ENCODE results near the gene ZNF33A. TPM values are rescaled to one million over a fixed set of nuclear protein-coding genes. Genes with fewer than 3 reads are reported as not detected.

Gene ZNF33A
- total and polyA plus RNA-seq, 11 donors: 8.9 to 29.7 (median 18.3) TPM

GRCh38 chr10:38043516-38043915, 33.0 kb downstream of the ZNF33A start:
- H3K27me3 ChIP-seq: no peaks in the 10 kb centered on the region
- H3K36me3 ChIP-seq: peaks cover 0 to 45% (median 22%) of the 10 kb centered on the region in 9 donors
- DNase-seq: no peak
- TF ChIP-seq CTCF (IDR thresholded peaks at IDR 0.05): no peak
- TF ChIP-seq POLR2A (IDR thresholded peaks at IDR 0.05): no peak
- no peak overlapping the region for H3K4me3 ChIP-seq
- peaks cover 0 to 4% (median 0%) of the 10 kb centered on the region in 12 donors for H3K4me1 ChIP-seq
- 90 to 99% (median 94%) methylated on average over 2 of the region's 2 CpGs for WGBS, 4 donors
- no peaks in the 10 kb centered on the region for H3K9me3 ChIP-seq
- intact Hi-C loops (cut with DNase I): no loop called here
- ATAC-seq: no peak
- no peak overlapping the region for H3K27ac ChIP-seq

- Histone ChIP-seq H3K36me3 (peaks cover 0 to 45% (median 22%) of the 10 kb centered on the region in 9 donors), H3K4me3 (no peak overlapping the region), H3K27me3 (no peaks in the 10 kb centered on the region), H3K27ac (no peak overlapping the region), H3K4me1 (no peaks in the 10 kb centered on the region), H3K9me3 (no peaks in the 10 kb centered on the region)
- DNase-seq (no peak), ATAC-seq (no peak)
- intact Hi-C loops (cut with DNase I): no loop called here
- no peak for TF ChIP-seq POLR2A (IDR thresholded peaks at IDR 0.05)
- no peak for TF ChIP-seq CTCF (IDR thresholded peaks at IDR 0.05)
- WGBS, 4 donors: 48 to 67% (median 64%) methylated on average over 2 of the region's 2 CpGs
Observed at GRCh38 chr10:38045129-38045528, 34.7 kb downstream of the ZNF33A start.

- no peak for TF ChIP-seq POLR2A (IDR thresholded peaks at IDR 0.05)
- no peak for TF ChIP-seq CTCF (IDR thresholded peaks at IDR 0.05)
- WGBS, 4 donors: 84 to 96% (median 90%) methylated on average over 1 of the region's 1 CpG
- H3K4me1 ChIP-seq: no peaks in the 10 kb centered on the region
- no peaks in the 10 kb centered on the region for H3K27me3 ChIP-seq
- H3K4me3 ChIP-seq: no peak overlapping the region
- no peak for ATAC-seq
- peaks cover 0 to 13% (median 0%) of the 10 kb centered on the region in 12 donors for H3K9me3 ChIP-seq
- DNase-seq: no peak
- H3K36me3 ChIP-seq: peaks cover 0 to 39% (median 13%) of the 10 kb centered on the region in 9 donors
- intact Hi-C loops (cut with DNase I): no loop called here
- H3K27ac ChIP-seq: no peak overlapping the region
Observed at GRCh38 chr10:38047666-38048065, 37.2 kb downstream of the ZNF33A start.

GRCh38 chr10:38050212-38050611, 39.7 kb downstream of the ZNF33A start:
- Histone ChIP-seq H3K36me3 (peaks cover 1 to 43% (median 15%) of the 10 kb centered on the region in 9 donors), H3K9me3 (peaks cover 0 to 38% (median 13%) of the 10 kb centered on the region in 12 donors), H3K27me3 (no peaks in the 10 kb centered on the region), H3K4me1 (no peaks in the 10 kb centered on the region), H3K4me3 (no peak overlapping the region), H3K27ac (no peak overlapping the region)
- TF ChIP-seq CTCF (IDR thresholded peaks at IDR 0.05) (no peak), POLR2A (IDR thresholded peaks at IDR 0.05) (no peak)
- 85 to 100% (median 98%) methylated on average over 1 of the region's 1 CpG for WGBS, 4 donors
- DNase-seq (no peak), ATAC-seq (peak in 2 of 4 donors; percentile 47 to 53)
- intact Hi-C loops (cut with DNase I): no loop called here

Measured in heart left ventricle (tissue), 16 donors.